T-helper 22 cell (primary cell): ENCODE data around the gene COL9A2.

Experiments
- DNase-seq: peaks from one replicate; pipeline ENCODE4 v3.0.0-alpha.2; 2020; ENCODE audit warnings: low read depth

Gene COL9A2

GRCh38 chr1:40257688-40258444 lies 59.2 kb downstream of the COL9A2 start, which contains the start of gene ZMPSTE24:
Gene ZMPSTE24 (plus strand): TSS chr1:40258236. CDS start chr1:40258272, 36 bp downstream.
- peak; percentile 95 for DNase-seq

- DNase-seq = no peak
These were observed 59.8 kb downstream of the COL9A2 start for GRCh38 chr1:40257313-40257687.

GRCh38 chr1:40256401-40257084 lies 60.5 kb downstream of the COL9A2 start:
- no peak for DNase-seq

DNA sequence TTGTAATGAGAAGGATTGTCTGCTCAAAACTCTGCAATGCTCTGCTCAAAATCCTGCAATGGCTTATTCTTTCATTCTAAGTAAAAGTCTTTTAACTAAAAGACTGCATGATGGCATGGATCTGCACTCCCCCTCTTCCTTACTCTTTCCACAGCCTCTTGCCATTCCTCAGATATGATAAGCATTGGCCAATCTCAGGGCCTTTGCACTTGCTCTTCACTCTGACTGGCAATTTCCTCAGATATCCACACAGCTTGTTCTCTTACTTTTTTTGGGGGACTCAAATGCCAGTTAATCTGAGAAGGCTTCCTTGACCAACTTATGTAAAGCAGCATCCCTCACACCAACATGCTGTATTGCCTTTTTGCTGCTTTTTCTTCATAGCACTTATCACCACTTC lies 61.9 kb downstream of the COL9A2 start:
- no peak for DNase-seq

GRCh38 chr1:40252601-40253000 lies 64.5 kb downstream of the COL9A2 start:
- DNase-seq = no peak

GRCh38 chr1:40251456-40251855 lies 65.6 kb downstream of the COL9A2 start:
- no peak for DNase-seq
